GM18868 (cell line): ENCODE data around the gene PPP1R13B.

Experiments used
- ATAC-seq: cut with Tn5 transposase; IDR thresholded peaks from one replicate; pipeline ENCODE4 v1.9.1; 2021; ENCODE audit warnings: mild to moderate bottlenecking, moderate library complexity; ENCODE audit not compliant: unreplicated experiment

The PPP1R13B gene

DNA sequence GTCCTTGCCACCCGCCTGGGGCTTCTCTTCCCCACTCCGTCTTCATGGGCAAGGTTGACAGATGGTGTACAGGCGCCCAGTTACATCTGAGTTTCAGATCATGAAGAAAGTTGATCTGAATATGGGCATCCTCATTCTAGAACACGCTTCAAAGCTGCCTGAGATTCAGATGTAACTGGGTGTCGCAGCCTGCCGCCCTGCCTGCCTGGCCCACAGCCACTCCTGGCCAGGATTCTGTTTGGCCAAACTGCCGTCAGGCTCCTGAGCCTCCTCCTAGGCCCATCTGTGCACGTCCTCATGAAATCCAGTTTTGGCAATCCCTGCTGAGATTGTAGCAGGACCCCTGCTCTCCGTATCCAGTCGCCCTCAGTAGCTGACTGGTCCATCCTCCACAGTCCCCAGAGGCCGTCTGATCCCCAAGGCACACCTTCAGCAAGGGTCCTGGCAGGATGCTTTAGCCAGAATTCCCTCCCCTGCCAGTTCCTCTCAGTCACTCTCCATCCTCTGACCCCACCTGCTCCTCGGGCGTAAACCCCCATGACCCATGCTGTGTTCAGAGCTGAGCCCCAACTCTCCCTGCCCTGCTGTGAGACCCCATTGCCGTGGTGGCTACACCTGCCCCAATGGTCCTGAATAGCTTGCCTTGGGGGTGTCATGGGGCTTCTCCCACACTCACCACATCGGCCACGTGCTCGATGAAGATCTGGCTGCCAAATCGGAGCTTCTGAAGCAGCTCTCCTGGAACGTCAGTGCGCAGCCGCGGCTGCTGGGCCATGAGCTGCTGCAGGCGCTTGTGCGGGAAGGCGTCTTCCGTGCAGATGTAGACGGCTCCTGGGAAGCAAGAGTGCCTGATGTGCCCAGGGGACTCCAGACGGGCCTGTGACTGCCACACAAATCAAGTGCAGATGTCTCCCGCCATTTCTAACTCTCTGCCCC is 144.6 kb downstream of the PPP1R13B start:
- ATAC-seq = no peak

DNA sequence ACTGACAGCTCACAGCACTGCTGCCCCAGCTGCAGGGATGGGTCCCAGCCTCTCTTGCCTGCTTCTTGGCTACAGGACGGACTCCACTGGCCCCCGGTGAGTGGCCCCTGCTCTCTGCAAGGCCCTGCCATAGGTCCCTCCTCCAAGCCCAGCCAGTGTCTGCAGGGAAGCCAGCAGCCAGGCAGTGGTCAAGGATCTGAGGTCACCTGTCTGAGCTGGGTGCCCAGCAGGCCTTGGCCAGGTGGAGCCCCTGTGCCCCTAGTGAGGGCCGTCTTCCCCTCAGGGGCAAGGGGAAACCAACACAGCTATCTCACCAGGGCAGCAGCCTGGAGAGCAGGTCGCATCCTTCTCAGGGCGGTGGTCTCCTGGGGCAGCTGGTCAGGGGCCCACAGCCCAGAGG is 145.3 kb downstream of the PPP1R13B start:
- no peak for ATAC-seq

DNA sequence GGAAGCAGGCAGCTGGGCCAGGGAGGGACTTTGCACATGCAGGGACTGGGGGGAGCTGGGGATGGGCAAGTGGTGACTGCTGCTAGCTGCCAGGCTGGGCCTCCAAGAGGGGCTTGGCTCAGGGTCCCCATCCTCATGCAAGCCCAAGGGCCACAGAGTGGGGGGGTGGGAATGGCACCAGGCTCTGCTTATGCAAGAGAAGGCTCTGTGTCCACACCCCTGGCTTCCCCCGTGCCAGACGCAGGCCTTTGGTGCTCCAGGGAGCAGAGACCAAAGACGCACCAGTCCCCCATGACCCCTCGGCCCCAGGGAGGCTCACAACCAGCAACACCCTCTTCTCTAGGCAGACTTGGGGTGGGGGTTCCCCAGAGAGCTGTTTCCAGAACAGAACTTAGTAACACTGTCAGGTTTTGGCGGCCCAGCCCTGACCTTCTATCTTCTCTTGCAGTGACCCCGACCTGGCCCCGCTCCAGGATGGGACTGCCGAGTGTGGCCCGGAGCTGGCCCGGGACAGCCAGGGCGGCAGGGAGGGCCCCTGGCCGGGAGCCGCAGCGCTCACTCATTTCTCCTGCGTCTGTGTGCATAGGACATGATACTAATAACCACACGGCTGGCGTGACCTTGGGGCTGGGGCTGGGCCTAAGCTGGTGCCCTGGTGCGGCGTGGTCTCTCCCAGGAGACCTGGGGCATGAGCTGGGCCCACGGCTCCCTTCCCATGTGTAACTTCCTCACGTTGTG is 146.5 kb downstream of the PPP1R13B start:
- ATAC-seq = no peak

DNA sequence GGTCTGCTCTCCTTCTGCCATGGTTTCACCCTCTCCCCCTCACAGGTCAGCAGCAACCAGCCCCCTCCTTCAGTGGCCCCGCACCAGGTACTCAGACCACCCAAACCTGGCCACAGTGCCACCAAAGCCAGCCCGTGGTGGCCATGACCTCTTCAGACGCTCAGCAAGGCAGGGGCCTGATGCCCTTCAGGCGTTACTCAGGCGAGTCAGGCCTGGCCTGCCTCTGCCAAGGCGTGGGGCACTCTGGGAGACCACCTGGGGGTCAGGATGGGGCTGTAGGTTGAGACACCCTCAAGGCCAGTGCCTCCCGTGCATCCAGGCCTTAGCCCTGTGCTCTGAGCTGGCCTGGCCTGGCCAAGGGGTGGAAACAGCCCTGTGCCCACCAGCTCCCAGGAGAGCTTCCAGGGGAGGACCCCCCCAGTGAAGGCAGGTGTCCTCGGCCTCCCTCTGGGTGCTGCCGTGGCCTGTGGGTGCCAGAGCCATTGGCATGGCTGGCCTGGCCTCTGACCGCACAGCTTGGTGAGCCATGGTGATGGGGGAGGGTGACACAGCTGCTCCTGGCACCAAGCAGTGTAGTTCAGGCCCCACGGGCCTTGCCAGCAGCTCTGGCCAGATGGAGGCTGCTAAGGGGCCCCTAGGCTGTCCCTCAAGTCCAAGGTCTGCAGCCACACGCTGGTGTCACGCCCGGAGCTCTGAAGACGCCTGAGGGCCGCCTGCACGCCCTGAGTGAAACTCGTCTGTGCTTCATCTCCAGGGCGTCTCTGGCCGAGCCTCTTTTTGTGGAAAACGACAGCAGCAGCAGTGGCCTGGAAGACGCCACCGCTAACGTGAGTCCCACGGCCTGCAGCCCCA is 147.2 kb downstream of the PPP1R13B start:
- no peak for ATAC-seq

DNA sequence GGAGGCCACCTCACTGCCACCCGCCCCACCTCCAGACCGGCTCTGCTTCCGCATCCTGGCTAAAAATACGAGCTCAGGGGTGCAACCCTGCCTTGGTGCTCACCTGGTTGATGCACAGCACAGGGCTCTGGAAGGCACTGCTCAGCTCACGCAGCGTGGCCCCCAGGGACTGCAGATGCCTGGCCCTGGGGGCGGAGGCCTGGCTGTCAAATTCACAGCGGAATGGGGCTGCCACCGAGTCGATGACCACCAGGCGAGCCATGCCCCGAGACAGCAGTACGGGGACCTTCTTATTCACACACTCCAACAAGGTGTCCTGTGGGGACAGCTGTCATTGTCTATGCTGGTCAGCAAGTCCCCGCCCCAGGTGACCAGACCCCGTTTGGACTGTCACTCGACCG is 148.1 kb downstream of the PPP1R13B start:
- no peak for ATAC-seq

DNA sequence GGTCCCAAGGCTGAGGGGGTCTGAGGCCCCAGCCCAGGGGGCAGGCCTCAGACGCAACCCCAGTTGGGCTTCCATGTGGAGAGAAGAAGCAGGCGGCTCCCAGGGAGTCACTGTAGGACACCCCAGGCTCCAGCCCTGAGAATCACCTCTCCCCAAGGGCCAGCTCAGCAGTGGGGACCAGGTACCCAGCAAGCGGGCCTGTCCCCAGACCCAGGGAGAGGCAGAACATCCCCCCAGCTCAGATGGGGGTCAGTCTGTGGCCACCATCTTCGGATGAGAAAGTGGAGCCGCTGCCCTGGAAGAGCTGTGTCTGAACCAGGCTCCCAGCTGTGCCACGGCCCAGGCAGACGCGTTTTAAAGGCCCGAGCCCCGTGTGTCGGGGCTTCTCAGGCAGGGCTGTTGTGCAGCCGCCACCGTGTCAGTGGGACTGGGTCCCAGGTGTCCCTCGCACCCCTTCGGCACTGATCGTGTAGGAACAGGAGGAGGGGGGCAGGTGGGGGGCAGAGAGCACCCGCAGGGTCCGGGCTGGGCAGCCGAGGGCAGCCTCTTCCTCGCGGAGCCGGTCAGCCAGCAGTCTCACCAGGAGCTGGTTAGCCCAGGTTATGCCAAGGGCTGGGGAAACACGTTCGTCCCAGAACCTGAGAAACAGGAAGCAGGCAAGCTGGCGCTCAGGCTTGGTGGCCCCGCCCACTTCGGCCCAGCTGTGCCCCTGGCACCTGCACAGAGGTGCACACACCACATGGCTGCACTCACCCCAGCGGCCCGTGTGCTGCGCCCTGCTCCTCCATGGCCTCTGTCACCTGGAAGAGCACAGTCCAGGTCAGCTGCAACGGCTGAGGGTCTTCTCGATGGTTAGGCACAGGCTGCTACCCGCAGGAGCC is 148.8 kb downstream of the PPP1R13B start:
- ATAC-seq = no peak

DNA sequence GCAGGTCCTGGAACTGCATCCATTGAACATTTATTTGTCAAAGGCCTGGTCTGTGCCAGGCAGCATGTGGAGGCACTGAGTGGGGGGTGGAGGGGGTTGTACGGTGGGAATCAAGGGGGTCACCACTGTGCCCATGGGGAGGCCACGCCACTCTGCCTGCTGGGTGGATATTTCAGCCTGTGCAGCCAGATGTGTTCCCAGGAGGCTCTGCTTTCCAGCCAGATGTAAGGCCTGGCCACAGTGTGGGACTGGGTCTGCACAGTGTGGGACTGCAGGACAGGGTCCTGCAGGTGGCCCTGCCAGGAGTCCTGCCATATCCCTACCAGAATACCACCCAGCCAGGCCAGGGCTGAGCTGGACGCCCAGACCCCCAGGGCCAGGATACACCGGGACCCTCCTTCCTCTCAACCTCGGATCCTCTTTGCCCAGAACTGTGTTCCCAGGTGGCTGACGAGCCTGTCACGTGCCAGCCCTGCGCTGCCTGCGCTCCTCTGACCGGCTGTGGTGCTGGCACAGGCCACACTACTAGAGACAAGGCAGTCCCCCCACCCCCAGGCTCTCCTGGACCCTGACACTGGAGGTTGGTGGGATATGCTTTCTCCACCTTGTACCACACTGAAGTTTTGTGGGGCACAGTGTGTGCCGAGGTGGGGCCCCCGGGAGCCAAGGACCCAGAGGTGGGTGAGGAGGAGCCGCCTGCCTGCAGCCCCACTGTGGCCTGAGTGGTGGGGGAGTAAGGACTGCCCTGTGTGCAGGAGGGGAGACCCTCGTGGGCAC is 149.6 kb downstream of the PPP1R13B start:
- no peak for ATAC-seq

DNA sequence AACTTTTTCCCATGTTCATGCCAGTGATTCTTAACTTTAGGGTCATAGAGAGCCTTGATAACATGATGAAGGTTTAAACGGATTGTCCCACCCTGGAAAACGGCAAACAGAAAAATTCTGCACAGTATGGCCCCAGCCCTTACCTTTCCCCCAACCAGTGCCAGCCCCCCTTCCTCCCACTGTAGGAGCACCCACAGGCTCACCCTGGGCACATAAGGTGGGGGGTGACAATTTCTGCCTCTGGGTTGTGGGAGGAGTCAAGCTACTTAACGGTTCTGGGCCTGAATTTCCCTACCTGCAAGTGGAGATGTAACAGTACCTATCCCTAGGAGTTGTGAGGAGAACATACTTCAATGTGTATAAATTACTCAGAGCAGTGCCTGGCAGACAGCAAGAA is 150.2 kb downstream of the PPP1R13B start:
- no peak for ATAC-seq

DNA sequence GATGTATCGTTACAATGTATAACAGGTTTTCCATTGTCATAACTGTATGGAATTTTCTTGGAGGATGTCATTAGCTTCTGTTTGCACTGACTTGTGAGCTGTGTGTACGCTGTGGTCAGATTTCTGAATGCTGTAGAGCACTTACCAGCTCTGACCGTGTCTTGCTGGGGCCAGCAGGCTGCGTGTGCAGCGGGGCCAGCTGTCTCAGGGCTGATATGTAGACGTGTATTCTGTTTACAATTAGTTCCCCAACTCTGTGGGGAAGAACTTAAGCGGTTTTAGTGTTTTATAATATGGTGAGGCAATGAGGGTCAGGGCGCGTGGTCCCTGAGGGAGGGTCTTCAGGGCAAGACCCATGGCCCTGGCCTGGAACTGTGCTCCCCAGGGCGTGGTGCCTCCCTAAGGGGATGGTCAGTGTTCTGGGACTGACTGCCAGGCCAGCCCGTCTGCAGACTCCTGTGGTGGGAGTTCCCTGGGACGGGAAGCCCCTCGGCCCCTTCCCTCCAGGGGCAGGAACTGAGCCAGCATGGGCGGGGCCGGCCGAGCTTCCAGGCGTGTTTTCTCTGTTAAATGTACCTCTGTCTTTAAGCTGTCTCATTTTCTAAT is 150.8 kb downstream of the PPP1R13B start:
- ATAC-seq = no peak

DNA sequence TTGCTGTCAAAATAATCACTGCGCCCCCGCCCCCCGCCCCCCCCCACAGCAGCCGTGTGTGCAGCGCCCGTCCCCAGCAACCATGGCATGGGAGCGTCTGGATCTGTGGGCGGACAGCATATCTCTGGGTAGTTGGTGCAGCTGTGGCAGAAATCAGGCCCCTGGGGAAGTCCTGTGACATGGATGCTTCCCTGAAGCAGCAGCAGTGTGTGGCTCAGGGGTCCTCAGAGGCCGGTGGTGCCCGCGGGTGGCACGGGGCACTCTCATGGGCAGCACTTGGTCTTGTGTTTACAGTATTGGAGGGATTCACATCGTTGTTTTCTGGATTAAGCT is 151.3 kb downstream of the PPP1R13B start:
- ATAC-seq = no peak

DNA sequence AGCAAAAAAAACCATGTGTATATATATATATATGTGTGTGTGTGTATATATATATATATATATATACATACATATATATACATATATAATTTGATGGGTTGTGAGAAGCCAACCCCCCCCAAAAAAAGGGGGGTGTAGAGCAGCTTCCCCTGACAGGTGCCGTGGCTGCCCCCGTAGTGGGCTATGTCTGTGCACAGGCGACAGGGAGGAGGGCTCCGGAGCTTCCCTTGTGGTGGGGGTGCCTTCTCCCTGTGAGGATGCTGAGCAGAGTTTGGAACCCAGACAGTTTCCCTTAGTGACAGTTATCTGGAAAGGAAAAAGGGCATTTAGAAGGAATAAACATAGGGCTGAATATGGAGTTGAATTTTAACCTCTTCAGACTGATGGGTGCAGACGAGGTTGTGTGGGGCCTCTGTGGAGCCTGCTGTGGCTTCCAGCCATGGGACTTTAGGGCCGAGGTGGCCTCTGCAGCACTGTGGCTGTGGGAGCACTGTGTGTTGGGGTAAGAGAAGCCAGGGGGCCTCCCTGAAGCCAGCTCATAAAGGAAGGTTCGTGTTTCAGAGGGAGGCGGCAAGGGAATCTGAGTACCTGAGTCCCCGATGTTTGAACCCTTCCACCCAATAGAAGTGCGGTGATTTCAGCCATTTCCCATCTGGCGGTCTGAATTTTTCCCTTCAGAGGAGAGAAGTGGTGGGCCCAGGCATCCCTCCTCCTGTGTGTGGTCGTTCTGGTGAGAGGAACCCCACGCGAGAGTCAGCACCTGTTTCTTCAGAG is 151.9 kb downstream of the PPP1R13B start:
- no peak for ATAC-seq

DNA sequence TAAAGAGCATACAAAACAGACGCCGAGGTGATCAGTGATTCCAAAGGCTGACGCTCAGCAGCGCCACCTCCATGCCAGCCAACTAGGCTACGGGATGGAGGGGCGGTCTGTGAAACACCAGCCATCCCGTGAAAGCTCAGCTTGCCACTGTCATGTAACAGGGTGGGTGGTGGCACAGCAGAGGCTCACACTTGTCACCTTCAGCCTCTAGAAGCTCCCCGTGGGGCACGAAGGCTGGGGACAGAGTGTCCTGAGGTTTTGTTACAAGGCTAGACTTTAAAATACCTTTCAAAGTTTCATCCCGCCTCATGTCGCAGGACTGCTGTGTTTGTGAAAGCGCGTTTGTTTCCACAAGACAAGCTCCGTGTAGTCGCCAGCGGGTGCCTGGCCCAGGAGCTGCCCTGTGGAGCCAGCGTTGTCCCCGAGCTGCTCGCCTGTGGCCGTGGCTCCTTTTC is 152.8 kb downstream of the PPP1R13B start:
- ATAC-seq = no peak

DNA sequence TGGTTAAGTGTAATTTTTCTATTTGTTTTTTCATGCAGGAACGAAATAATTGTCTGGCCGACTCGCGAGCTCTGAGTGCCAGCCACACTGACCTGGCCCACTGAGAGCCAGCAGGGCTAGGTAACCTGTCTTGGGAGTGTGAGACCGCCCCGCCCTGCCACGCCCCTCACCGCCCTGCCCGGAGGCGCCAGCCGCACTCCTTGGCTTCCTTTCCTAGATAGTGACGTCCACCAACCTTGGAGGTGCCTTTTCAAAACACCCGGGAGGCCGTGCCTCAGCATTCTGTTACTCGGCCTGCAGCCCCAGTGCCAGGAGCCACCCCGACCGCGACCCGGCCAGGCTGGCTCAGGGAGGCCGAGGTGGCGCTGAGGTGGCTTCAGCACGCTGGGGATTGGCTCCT is 153.9 kb downstream of the PPP1R13B start:
- ATAC-seq = no peak

DNA sequence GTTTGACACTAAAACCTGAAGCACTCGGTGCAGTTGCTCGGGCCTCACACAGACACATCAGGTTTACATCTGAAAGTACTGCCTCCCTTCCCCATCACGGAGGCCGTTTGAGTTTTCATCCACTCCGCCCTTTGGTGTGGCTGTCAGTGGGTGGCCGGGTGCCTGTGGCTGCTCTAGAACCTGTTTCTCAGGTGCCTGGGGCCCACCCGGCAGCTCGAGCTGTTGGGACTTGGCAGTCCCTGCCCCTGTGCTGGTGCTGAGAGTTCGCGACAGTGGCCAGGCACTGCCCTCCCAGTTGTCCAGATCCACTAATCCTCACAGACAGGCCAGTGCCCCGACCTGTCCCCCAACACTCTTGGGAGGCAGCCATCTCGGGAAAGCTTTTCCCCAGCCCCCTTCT is 154.5 kb downstream of the PPP1R13B start:
- ATAC-seq = no peak

DNA sequence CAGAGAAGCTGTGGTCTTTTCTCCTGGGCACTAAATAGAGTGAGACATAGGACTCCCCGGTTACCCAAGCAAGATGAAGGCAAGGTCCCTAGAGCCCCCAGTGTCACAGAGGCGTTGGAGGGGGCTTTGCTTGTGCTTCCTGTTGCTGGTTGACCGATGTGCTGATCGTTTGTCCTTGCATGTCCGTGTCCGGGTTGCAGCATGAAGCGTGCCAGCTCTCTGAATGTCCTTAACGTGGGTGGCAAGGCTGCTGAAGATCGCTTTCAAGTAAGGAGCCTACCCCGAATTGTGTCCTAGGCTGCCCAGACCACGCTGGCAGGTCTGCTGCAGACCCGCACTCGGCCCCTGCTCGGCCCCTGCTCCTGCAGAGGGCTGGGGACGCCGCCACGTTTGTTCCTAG is 155.2 kb downstream of the PPP1R13B start:
- ATAC-seq = peak; percentile 19

DNA sequence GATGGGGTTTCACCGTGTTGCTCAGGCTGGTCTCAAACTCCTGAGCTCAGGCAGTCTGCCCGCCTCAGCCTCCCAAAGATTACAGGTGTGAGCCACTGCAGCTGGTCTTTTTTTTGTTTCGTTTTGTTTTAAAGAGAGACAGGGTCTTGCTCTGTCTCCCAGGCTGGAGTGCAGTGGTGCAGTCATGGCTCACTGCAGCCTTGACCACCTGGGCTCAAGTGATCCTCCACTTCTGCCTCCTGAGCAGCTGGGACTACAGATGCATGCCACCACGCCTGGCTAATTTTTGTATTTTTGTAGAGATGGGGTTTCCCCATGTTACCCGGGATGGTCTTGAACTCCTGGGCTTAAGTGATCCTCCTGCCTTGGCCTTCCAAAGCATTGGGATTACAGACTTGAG is 155.7 kb downstream of the PPP1R13B start:
- peak; percentile 54 for ATAC-seq

DNA sequence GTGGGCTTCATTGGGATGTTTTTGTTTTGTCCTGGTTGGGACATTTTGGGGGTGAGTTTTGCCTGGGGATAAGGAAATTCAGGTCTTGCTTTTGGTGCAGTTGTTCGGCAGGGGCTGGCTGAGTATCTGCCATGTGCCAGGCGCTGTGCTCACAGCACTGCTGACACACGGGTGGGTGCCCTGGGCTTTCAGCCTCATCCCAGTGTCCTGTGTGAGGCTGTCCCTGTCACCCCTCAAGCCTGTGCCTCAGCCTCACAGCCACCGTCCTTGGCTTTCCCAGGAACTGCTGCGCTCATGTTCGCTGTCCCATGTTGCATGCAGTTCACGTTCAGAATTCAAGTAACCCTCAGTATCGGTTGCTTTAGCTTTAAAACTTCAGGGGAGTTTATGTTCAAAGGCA is 157.0 kb downstream of the PPP1R13B start:
- no peak for ATAC-seq
